ENCODE results near the gene CSNK1D. TPM values are rescaled to one million over a fixed set of nuclear protein-coding genes. Genes with fewer than 3 reads are reported as not detected.

The CSNK1D gene
- total and polyA plus RNA-seq, 2 experiments from 2014 or later: 35.1 to 102 TPM

- WGBS, 2 experiments (ENCODE audit: low coverage in 1 of 2, low lambda C conversion rate in 2 of 2, missing lambda C conversion rate in 2 of 2): 88 to 90% methylated on average over 21 to 22 of the region's 24 CpGs
- H3K4me1 ChIP-seq (ENCODE audit: insufficient read depth): no peaks in the 10 kb centered on the region
- DNase-seq: no peak
- H3K27me3 ChIP-seq (replicated peaks; ENCODE audit: insufficient read depth): no peaks in the 10 kb centered on the region
- no peak overlapping the region for H2AFZ ChIP-seq
- no peaks in the 10 kb centered on the region for H3K36me3 ChIP-seq (ENCODE audit: low read depth)
- H3K27ac ChIP-seq: no peak overlapping the region
- no peaks in the 10 kb centered on the region for H4K20me1 ChIP-seq (ENCODE audit: insufficient read depth)
- no peak overlapping the region for H3K9ac ChIP-seq
- H3K79me2 ChIP-seq (ENCODE audit: insufficient read depth): peaks cover 16% of the 10 kb centered on the region
- H3K9me3 ChIP-seq (ENCODE audit: low read depth): no peaks in the 10 kb centered on the region
- in situ Hi-C loops (cut with MboI): no loop called here
- H3K4me3 ChIP-seq: no peak overlapping the region
- H3K9me2 ChIP-seq (ENCODE audit: insufficient read depth): no peaks in the 10 kb centered on the region
- no peak for TF ChIP-seq EZH2 (IDR thresholded peaks at IDR 0.05; ENCODE audit: insufficient read depth, poor library complexity, severe bottlenecking)
- no peak for TF ChIP-seq EZH2phosphoT487 (IDR thresholded peaks at IDR 0.05; ENCODE audit: insufficient read depth, low read depth)
- H3F3A ChIP-seq (ENCODE audit: insufficient read depth): no peaks in the 10 kb centered on the region
- no peak overlapping the region for H3K4me2 ChIP-seq (ENCODE audit: unreplicated experiment)
Measured at GRCh38 chr17:82225368-82226029, 48.0 kb downstream of the CSNK1D start.

DNA sequence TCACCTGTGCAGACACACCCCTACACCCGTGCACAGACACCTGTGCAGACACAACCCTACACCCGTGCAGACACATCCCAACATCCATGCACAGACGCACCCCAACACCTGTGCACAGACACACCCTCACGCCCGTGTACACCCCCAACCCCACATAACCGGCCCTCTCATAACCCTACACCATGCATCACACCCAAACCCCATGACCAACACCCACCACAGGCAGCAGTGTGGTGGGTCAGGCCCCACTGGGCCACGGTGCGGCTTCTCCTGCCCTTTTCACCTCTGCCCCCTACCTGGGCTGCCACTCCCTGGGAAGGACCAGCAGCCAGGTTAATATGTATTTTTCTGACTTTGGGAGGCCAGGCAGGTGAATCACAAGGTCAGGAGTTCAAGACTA lies 48.8 kb downstream of the CSNK1D start:
- Histone ChIP-seq H3K79me2 (ENCODE audit: insufficient read depth) (peaks cover 8% of the 10 kb centered on the region), H3K27ac (no peak overlapping the region), H3K4me1 (ENCODE audit: insufficient read depth) (no peaks in the 10 kb centered on the region), H3K4me2 (ENCODE audit: unreplicated experiment) (no peak overlapping the region), H3K9me2 (ENCODE audit: insufficient read depth) (no peaks in the 10 kb centered on the region), H2AFZ (no peak overlapping the region), H3F3A (ENCODE audit: insufficient read depth) (no peaks in the 10 kb centered on the region), H3K9ac (no peak overlapping the region), H3K27me3 (replicated peaks; ENCODE audit: insufficient read depth) (no peaks in the 10 kb centered on the region), H3K9me3 (ENCODE audit: low read depth) (no peaks in the 10 kb centered on the region), H3K36me3 (ENCODE audit: low read depth) (no peaks in the 10 kb centered on the region), H3K4me3 (no peak overlapping the region), H4K20me1 (ENCODE audit: insufficient read depth) (no peaks in the 10 kb centered on the region)
- WGBS, 2 experiments (ENCODE audit: low coverage in 1 of 2, low lambda C conversion rate in 2 of 2, missing lambda C conversion rate in 2 of 2): 75 to 77% methylated on average over 8 of the region's 8 CpGs
- in situ Hi-C loops (cut with MboI): no loop called here
- no peak for DNase-seq
- no peak for TF ChIP-seq EZH2phosphoT487 (IDR thresholded peaks at IDR 0.05; ENCODE audit: insufficient read depth, low read depth)
- no peak for TF ChIP-seq EZH2 (IDR thresholded peaks at IDR 0.05; ENCODE audit: insufficient read depth, poor library complexity, severe bottlenecking)

DNA sequence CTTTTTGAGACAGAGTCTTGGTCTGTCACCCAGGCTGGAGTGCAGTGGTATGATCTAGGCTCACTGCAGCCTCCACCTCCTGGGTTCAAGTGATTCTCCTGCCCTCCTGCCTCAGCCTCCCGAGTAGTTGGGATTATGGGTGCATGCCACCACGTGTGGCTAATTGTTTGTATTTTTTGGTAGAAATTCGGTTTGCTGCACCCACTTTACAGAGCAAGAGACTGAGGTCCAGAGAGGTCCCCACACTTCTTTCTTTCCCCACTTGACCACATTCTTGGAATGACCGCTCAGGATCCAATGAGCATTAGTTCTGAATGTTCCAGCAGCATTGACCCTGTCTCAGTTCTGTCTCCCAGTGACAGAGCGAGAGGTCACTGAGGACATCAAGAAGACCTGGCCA lies 50.0 kb downstream of the CSNK1D start:
- H3F3A ChIP-seq (ENCODE audit: insufficient read depth): no peaks in the 10 kb centered on the region
- no peak overlapping the region for H3K4me3 ChIP-seq
- no peaks in the 10 kb centered on the region for H3K27me3 ChIP-seq (replicated peaks; ENCODE audit: insufficient read depth)
- H3K9me3 ChIP-seq (ENCODE audit: low read depth): no peaks in the 10 kb centered on the region
- no peaks in the 10 kb centered on the region for H3K4me1 ChIP-seq (ENCODE audit: insufficient read depth)
- H3K36me3 ChIP-seq (ENCODE audit: low read depth): no peaks in the 10 kb centered on the region
- H3K79me2 ChIP-seq (ENCODE audit: insufficient read depth): no peaks in the 10 kb centered on the region
- H3K9ac ChIP-seq: no peak overlapping the region
- WGBS, 2 experiments (ENCODE audit: low coverage in 1 of 2, low lambda C conversion rate in 2 of 2, missing lambda C conversion rate in 2 of 2): 59 to 62% methylated on average over 5 of the region's 5 CpGs
- DNase-seq: no peak
- no peak for TF ChIP-seq EZH2phosphoT487 (IDR thresholded peaks at IDR 0.05; ENCODE audit: insufficient read depth, low read depth)
- TF ChIP-seq EZH2 (IDR thresholded peaks at IDR 0.05; ENCODE audit: insufficient read depth, poor library complexity, severe bottlenecking): no peak
- H3K4me2 ChIP-seq (ENCODE audit: unreplicated experiment): no peak overlapping the region
- in situ Hi-C loops (cut with MboI): no loop called here
- H4K20me1 ChIP-seq (ENCODE audit: insufficient read depth): no peaks in the 10 kb centered on the region
- no peak overlapping the region for H2AFZ ChIP-seq
- no peaks in the 10 kb centered on the region for H3K9me2 ChIP-seq (ENCODE audit: insufficient read depth)
- no peak overlapping the region for H3K27ac ChIP-seq

DNA sequence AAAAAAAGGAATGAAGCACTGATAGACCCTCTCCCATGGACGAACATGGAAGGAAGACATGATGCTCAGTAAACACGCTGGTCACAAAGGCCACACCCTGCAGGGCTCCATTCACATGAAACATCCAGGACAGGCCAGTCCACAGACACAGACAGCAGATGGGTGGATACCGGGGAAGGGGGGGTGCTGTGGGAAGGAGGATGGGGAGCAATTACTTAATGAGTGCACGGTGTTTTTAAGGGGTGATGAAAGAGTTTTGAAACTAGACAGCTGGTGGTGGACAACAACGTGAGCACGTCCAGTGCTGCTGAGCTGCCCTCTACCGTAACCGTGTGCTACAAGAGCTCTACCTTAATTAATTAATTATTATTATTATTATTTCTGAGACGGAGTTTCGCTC lies 50.7 kb downstream of the CSNK1D start:
- Histone ChIP-seq H3K4me2 (ENCODE audit: unreplicated experiment) (no peak overlapping the region), H3K9me2 (ENCODE audit: insufficient read depth) (no peaks in the 10 kb centered on the region), H3K4me1 (ENCODE audit: insufficient read depth) (peaks cover 2% of the 10 kb centered on the region), H3F3A (ENCODE audit: insufficient read depth) (no peaks in the 10 kb centered on the region), H2AFZ (no peak overlapping the region), H3K79me2 (ENCODE audit: insufficient read depth) (peaks cover 2% of the 10 kb centered on the region; the same call in 1 of the 2 replicates), H3K4me3 (no peak overlapping the region), H4K20me1 (ENCODE audit: insufficient read depth) (no peaks in the 10 kb centered on the region), H3K27me3 (replicated peaks; ENCODE audit: insufficient read depth) (no peaks in the 10 kb centered on the region), H3K9ac (no peak overlapping the region), H3K27ac (no peak overlapping the region), H3K9me3 (ENCODE audit: low read depth) (no peaks in the 10 kb centered on the region), H3K36me3 (ENCODE audit: low read depth) (no peaks in the 10 kb centered on the region)
- TF ChIP-seq EZH2 (IDR thresholded peaks at IDR 0.05; ENCODE audit: insufficient read depth, poor library complexity, severe bottlenecking) (no peak), EZH2phosphoT487 (IDR thresholded peaks at IDR 0.05; ENCODE audit: insufficient read depth, low read depth) (no peak)
- WGBS, 2 experiments (ENCODE audit: low coverage in 1 of 2, low lambda C conversion rate in 2 of 2, missing lambda C conversion rate in 2 of 2): 65 to 66% methylated on average over 10 of the region's 10 CpGs
- in situ Hi-C loops (cut with MboI): no loop called here
- no peak for DNase-seq

All from GM23248 (cell line).